AG20443 (cell line): ENCODE measurements around the gene PM20D2.

Experiments used
- DNase-seq: peaks from one replicate; pipeline ENCODE4 v3.0.0; 2012; ENCODE audit warnings: low spot score, mixed read lengths

The PM20D2 gene

DNA sequence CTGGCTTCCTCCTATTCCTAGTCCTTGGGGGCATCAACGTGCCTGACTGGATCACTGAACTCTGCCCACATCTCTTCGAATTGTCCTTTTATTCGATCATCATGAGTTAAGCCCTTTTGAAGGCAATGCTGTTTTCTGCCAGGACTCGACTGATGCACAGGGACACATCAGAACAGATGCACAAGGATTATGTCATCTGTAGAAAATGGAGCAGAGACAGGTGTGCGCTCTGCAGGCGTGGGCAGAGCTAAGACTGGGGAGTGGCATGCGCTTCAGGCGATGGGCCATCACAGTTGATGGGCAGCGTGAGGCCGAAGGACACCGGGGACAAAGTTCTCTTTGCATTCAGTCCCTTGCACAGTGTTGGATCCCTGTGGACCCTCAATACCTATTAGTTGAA, 58.2 kb downstream of the PM20D2 start:
- no peak for DNase-seq

DNA sequence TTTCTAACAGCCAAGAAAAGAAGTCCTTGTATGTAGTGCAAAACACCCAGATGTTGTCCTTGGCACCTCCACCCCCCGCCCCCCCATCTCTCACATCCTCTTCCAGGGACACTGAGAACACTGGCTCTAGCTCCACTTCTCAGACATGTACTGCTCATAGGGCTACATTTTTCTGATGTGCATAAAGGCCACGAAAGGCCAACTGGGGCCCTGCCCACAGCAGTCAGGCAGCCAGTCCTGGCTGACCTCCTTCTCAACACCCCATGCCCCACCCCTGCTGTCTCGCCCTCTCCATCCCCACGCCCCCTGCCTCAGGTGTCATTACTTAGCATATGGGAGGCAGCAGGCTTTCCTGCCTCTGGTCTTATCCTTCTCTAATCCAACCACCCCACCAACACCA, 60.0 kb downstream of the PM20D2 start:
- no peak for DNase-seq

DNA sequence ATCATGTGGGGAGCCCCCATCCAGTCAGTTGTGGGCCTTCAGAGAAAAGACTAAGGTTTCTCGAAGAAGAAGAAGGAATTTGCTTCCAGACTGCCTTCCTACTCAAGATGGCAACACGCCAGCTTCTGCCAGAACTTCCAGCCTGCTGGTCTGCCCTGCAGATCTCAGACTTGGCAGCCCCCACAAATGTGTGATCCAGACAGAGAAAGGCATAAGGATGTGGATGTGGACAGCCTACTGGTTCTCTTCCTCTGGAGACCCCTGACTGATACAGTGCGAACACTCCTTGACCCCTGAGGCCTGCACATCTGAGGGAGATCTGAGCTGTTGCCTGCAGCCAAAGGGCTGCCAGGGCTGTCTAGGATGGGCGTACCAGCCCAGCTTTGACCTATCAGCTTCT, 62.7 kb downstream of the PM20D2 start:
- no peak for DNase-seq

DNA sequence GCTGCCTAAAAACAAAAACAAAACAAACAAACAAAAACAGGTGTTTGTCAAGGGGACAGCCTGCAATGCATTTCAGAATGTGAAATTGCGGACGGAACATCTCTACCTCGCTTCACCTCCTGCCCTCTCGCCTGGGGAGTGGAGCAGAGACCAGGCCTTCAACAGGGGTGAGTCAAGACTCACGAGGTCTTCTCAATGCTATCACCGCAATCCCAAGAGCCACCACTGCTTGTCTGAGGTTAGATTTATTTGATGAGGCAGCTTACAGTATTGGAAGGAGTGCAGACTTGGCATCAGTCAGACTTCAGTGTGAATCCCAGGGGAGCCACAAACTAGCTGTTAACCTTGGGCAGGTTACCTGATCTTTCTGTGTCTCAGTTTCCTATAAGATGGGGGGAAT, 63.6 kb downstream of the PM20D2 start:
- no peak for DNase-seq

DNA sequence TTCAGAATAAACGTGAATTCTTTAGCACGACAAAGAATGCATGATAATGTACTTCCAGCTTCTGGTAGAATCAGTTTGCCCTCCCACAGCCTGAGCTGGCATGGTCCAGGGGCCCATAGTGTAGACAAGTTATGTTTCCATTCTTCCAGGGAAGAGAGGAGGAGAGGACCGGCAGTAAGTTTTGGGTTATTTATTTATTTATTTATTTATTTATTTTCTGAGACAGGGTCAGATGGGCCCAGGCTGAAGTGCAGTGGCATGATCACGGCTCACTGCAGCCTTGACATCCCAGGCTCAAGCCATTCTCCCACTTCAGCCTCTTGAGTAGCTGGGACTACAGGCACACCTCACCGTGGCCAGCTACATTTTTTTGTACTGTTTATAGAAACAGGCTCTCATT, 66.6 kb downstream of the PM20D2 start:
- no peak for DNase-seq

DNA sequence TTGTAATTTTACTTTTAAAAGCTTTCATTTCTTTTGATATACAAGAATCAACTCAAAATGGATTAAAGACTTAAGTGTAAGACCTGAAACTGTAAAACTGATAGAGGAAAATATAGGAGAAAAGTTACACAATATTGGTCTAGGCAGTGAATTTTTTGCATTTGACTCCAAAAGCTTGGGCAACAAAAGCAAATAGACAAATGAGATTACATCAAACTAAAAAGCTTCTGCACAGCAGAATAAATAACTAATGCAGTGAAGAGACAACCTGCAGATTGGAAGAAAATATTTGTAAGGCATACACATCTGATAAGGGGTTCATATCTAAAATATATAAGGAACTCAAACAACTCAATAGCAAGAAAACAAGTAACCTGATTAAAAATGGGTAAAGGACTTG, 68.3 kb downstream of the PM20D2 start:
- no peak for DNase-seq
